Measurements from ENCODE around the gene PARM1.

The PARM1 gene

GRCh38 chr4:74900862-74901261, 32.1 kb upstream of the PARM1 start (continued):
- TF ChIP-seq ZNF280C (tag by site-specific recombination; IDR thresholded peaks at IDR 0.05): no peak
- TF ChIP-seq ZBTB21 (tag by site-specific recombination; IDR thresholded peaks at IDR 0.05): 0 out of 2 replicates have a peak, but pooled peaks have one; percentile 41
- no peak for TF ChIP-seq ZFHX2 (tag by site-specific recombination; conservative IDR thresholded peaks at IDR 0.05)
- TF ChIP-seq ZNF423 (tag by site-specific recombination; IDR thresholded peaks at IDR 0.05): no peak
- TF ChIP-seq ZNF121 (tag by site-specific recombination; IDR thresholded peaks at IDR 0.05): no peak
- TF ChIP-seq SCRT1 (tag by site-specific recombination; IDR thresholded peaks at IDR 0.05; ENCODE audit: borderline replicate concordance): no peak
- no peak for TF ChIP-seq ZNF416 (tag by site-specific recombination; IDR thresholded peaks at IDR 0.05)
- no peak for TF ChIP-seq EGR2 (tag by site-specific recombination; IDR thresholded peaks at IDR 0.05; ENCODE audit: low read depth)
- no peak for TF ChIP-seq ZNF248 (tag by site-specific recombination; IDR thresholded peaks at IDR 0.05)
- no peak for TF ChIP-seq ZNF513 (tag by site-specific recombination; IDR thresholded peaks at IDR 0.05)
- TF ChIP-seq ZNF174 (tag by site-specific recombination; IDR thresholded peaks at IDR 0.05): no peak
- no peak for TF ChIP-seq RBAK (tag by site-specific recombination; IDR thresholded peaks at IDR 0.05)
- TF ChIP-seq KLF8 (tag by site-specific recombination; IDR thresholded peaks at IDR 0.05): 0 out of 2 replicates have a peak, but pooled peaks have one; percentile 46
- no peak for TF ChIP-seq ZNF362 (tag by site-specific recombination; IDR thresholded peaks at IDR 0.05)
- TF ChIP-seq ZNF776 (tag by site-specific recombination; IDR thresholded peaks at IDR 0.05; ENCODE audit: borderline replicate concordance): no peak

- TF ChIP-seq OVOL3 (tag by site-specific recombination; IDR thresholded peaks at IDR 0.05) (no peak), ZNF211 (tag by site-specific recombination; IDR thresholded peaks at IDR 0.05; ENCODE audit: low read depth) (no peak), ZNF148 (tag by site-specific recombination; IDR thresholded peaks at IDR 0.05; ENCODE audit: borderline replicate concordance) (no peak), ZNF146 (tag by site-specific recombination; IDR thresholded peaks at IDR 0.05) (no peak), ZFP3 (tag by site-specific recombination; IDR thresholded peaks at IDR 0.05; ENCODE audit: low read depth) (no peak), ZNF280D (tag by site-specific recombination; IDR thresholded peaks at IDR 0.05) (no peak), ZNF248 (tag by site-specific recombination; IDR thresholded peaks at IDR 0.05) (no peak), ZNF701 (tag by site-specific recombination; IDR thresholded peaks at IDR 0.05) (no peak), AEBP2 (tag by site-specific recombination; IDR thresholded peaks at IDR 0.05; ENCODE audit: borderline replicate concordance) (no peak)
- CTCF ChIA-PET: interaction anchor here (1.6 kb wide), 1 partner anchor 27 kb away, joined by 5 read pairs; no protein-coding TSS in a partner anchor
- POLR2A ChIA-PET: no interaction called here
- Histone ChIP-seq H3K9me3 (ENCODE audit: control insufficient read depth, insufficient read depth, low read depth, low read length) (no peaks in the 10 kb centered on the region), H3K4me1 (ENCODE audit: control insufficient read depth, insufficient read depth, low read length) (no peaks in the 10 kb centered on the region), H3K27ac (ENCODE audit: extremely low read depth, low read depth, low read length) (no peak overlapping the region), H3K36me3 (ENCODE audit: control insufficient read depth in 2 of 2, insufficient read depth in 1 of 2, low read length in 2 of 2) (no peaks in the 10 kb centered on the region), H3K4me3 (ENCODE audit: low read depth, low read length) (no peak overlapping the region)
These were observed 28.3 kb upstream of the PARM1 start for GRCh38 chr4:74904509-74905065.
